Thyroid gland (tissue), 4 donors: ENCODE measurements around the gene SRF. TPM values are rescaled to one million over a fixed set of nuclear protein-coding genes. Genes with fewer than 3 reads are reported as not detected.

Experiments
- DNase-seq, 2 donors: peaks; one replicate each; pipeline ENCODE4 v3.0.0-alpha.2; 2019
- H3K27ac ChIP-seq, 3 donors: fragments of 200-600 bp; sonication (generic); 1 replicate in 2 of 3; 2 replicates in 1 of 3; pipeline ENCODE4 v1.5.1; 2016 to 2019; ENCODE audit warnings: mild to moderate bottlenecking in 1 of 3, moderate library complexity in 1 of 3
- H3K27me3 ChIP-seq: fragments of 200-600 bp; sonication (generic); one replicate; pipeline ENCODE4 v1.5.1; 2019
- H3K36me3 ChIP-seq, 2 donors: fragments of 200-600 bp; sonication (generic); one replicate each; pipeline ENCODE4 v1.5.1; 2016 to 2019
- H3K4me1 ChIP-seq, 2 donors: fragments of 200-600 bp; sonication (generic); one replicate each; pipeline ENCODE4 v1.5.1; 2017 to 2019
- H3K4me3 ChIP-seq, 3 donors: fragments of 200-600 bp; sonication (generic); replicated peaks in 1 of 3; 1 replicate in 2 of 3; 2 replicates in 1 of 3; pipeline ENCODE4 v1.5.1; 2016; ENCODE audit warnings: mild to moderate bottlenecking in 1 of 3
- H3K9me3 ChIP-seq: fragments of 200-600 bp; sonication (generic); one replicate; pipeline ENCODE4 v1.5.1; 2017
- POLR2A ChIP-seq, 2 donors: fragments of 450-650 bp; IDR thresholded peaks; one replicate each; pipeline ENCODE4 v1.6.1; 2017; ENCODE audit warnings: antibody characterized with exemption in 2 of 2, mild to moderate bottlenecking in 2 of 2, moderate library complexity in 1 of 2
- WGBS, 2 donors: methylation state at CpG; one replicate each; pipeline ENCODE4 v1.1.5; 2017; 5-methylcytosine and 5-hydroxymethylcytosine counted together
- intact Hi-C: fragments of 100-400 bp; cut with DNase I; formaldehyde crosslinking; loops from one replicate; pipeline ENCODE4 v1.15.1; 2023
- total RNA-seq, 4 donors: library from RNA; depleted of rRNA; stranded (reverse); fragments of >200 nt; gene quantifications; one replicate each; pipeline ENCODE4 v1.2.3, GENCODE V29; 2016
- TF ChIP-seq, protein P1 (sequence below), 6 experiments: fragments of 200-600 bp in 3 of 6; fragments of 450-650 bp in 3 of 6; sonication (generic) in 3 of 6; IDR thresholded peaks; one replicate each; pipeline ENCODE4 v1.5.1; 2016 to 2019; ENCODE audit warnings: antibody characterized with exemption in 6 of 6, mild to moderate bottlenecking in 2 of 6, inconsistent platforms in 1 of 6, moderate library complexity in 1 of 6

SRF gene
- total RNA-seq, 4 donors from 2014 or later = 21.5 to 34.1 (median 22.6) TPM

DNA sequence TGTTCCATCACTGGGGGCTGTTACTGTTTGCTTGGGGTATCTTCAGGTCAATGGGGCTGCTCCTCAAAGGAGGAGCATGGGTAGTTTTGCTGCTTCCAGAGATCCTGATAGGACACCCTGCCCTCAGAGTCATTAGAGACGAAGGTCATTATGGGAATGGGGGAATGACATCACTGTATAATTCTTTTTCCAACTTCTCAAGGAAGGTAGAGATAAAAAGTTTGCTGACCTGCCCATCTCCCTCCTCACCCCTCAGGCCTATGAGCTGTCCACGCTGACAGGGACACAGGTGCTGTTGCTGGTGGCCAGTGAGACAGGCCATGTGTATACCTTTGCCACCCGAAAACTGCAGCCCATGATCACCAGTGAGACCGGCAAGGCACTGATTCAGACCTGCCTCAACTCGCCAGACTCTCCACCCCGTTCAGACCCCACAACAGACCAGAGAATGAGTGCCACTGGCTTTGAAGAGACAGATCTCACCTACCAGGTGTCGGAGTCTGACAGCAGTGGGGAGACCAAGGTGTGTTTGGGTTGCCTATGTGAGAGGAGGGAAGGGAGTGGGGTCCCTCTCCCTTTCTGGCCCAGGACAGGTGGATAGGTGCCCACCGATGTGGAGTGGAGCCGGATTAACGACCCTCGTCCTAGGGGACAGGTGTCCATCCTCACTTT, 2.7 kb downstream of the SRF start:
- Histone ChIP-seq H3K9me3 (no peaks in the 10 kb centered on the region), H3K36me3 (peaks cover 24 to 26% of the 10 kb centered on the region in 2 donors), H3K4me3 (peak overlapping the region in 2 of 3 donors; percentile 22 to 30), H3K27me3 (no peaks in the 10 kb centered on the region), H3K27ac (peak overlapping the region; percentile 96 to 99 (median 98)), H3K4me1 (peaks cover 25 to 29% of the 10 kb centered on the region in 2 donors)
- peak in 1 of 2 donors; percentile 12 for DNase-seq
- WGBS, 2 donors = 58 to 63% methylated on average over 9 to 11 of the region's 11 CpGs
- TF ChIP-seq POLR2A (IDR thresholded peaks at IDR 0.05) = no peak
- TF ChIP-seq, protein P1, sequence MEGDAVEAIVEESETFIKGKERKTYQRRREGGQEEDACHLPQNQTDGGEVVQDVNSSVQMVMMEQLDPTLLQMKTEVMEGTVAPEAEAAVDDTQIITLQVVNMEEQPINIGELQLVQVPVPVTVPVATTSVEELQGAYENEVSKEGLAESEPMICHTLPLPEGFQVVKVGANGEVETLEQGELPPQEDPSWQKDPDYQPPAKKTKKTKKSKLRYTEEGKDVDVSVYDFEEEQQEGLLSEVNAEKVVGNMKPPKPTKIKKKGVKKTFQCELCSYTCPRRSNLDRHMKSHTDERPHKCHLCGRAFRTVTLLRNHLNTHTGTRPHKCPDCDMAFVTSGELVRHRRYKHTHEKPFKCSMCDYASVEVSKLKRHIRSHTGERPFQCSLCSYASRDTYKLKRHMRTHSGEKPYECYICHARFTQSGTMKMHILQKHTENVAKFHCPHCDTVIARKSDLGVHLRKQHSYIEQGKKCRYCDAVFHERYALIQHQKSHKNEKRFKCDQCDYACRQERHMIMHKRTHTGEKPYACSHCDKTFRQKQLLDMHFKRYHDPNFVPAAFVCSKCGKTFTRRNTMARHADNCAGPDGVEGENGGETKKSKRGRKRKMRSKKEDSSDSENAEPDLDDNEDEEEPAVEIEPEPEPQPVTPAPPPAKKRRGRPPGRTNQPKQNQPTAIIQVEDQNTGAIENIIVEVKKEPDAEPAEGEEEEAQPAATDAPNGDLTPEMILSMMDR (IDR thresholded peaks at IDR 0.05) = no peak
- intact Hi-C loops = no loop called here

DNA sequence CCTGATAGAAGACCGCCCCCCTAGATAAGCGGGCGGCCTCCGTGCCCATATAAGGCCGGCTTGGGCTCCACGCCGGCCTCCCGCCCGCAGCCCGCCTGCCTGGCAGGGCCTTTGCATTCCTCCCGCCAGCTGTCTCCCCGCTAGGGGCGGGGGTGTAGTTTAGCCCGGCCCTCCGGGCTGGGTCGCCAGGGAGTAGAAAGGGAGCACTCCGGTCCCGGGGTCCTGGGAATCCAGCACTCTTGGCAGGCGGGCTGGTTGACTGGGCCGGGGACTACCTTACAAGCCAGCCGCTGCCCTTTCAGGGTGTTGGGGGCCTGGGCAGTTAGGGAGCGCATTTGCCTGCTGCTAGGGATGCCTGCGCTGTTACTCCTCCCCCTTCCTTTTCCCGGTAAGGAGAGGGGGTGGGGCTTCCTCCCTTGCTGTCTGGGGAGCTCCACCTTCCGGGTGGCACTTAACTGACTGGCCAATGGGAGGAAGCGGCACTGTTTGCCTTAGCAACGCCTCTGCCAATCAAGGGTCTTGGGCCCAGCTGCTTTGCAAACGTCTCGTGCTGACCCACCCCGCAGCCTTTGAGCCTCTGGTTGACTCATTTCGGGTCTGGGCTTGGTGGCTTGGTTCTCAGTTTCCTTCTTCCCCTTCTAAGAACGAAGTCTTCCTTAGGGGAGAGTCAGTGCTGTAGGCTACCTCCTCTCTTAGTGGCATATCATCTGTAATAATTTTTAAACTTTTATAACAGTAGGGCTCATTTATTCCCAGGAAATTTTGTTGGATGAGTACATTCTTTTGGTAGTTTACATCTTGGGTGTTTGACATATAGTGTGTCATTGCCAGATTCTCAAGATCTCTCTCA, 3.4 kb downstream of the SRF start:
- intact Hi-C loops = no loop called here
- 1% methylated on average over 14 to 24 of the region's 32 CpGs for WGBS, 2 donors
- no peaks in the 10 kb centered on the region for H3K9me3 ChIP-seq
- peak overlapping the region; percentile 96 to 99 (median 98) for H3K27ac ChIP-seq
- DNase-seq = peak; percentile 98 to 99
- H3K4me1 ChIP-seq = peaks cover 25 to 29% of the 10 kb centered on the region in 2 donors
- no peaks in the 10 kb centered on the region for H3K27me3 ChIP-seq
- H3K4me3 ChIP-seq = peak overlapping the region in 2 of 3 donors; percentile 22 to 30
- peak; percentile 79 to 96 for TF ChIP-seq POLR2A (IDR thresholded peaks at IDR 0.05)
- TF ChIP-seq, protein P1 (IDR thresholded peaks at IDR 0.05) = peak in 3 of 6 experiments; percentile 10 to 39 (median 23)
- peaks cover 32 to 33% of the 10 kb centered on the region in 2 donors for H3K36me3 ChIP-seq

- TF ChIP-seq, protein P1 (IDR thresholded peaks at IDR 0.05) = no peak
- no peak for TF ChIP-seq POLR2A (IDR thresholded peaks at IDR 0.05)
- peaks cover 36 to 39% of the 10 kb centered on the region in 2 donors for H3K36me3 ChIP-seq
Observed at GRCh38 chr6:43175676-43176422, 4.8 kb downstream of the SRF start.

DNA sequence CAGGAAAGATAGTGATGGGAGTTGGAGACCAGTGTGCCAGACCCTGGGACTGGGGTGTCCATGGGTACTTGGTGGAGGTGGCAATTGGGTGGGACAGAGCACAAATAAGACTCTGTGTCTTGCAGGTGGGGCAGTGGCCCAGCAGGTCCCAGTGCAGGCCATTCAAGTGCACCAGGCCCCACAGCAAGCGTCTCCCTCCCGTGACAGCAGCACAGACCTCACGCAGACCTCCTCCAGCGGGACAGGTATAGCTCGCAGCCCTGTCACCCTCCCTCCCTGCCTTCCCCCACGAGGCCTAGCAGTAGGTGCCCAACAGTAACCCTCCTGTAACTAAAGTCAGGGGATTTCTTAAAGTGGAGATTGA, 5.3 kb downstream of the SRF start:
- peaks cover 36 to 39% of the 10 kb centered on the region in 2 donors for H3K36me3 ChIP-seq

More at GRCh38 chr6:43175676-43176422, 4.8 kb downstream of the SRF start:
- DNase-seq = no peak
- Histone ChIP-seq H3K27me3 (no peaks in the 10 kb centered on the region), H3K4me3 (no peak overlapping the region), H3K4me1 (peaks cover 22 to 29% of the 10 kb centered on the region in 2 donors), H3K9me3 (no peaks in the 10 kb centered on the region), H3K27ac (peak overlapping the region in 1 of 3 donors; percentile 99)
- WGBS, 2 donors = 95 to 97% methylated on average over 8 to 11 of the region's 11 CpGs
- intact Hi-C loops = no loop called here

More for the DNA sequence above, 5.3 kb downstream of the SRF start:
- intact Hi-C loops = no loop called here
- H3K27me3 ChIP-seq = no peaks in the 10 kb centered on the region
- H3K4me3 ChIP-seq = no peak overlapping the region
- H3K27ac ChIP-seq = peak overlapping the region in 1 of 3 donors; percentile 10
- TF ChIP-seq, protein P1 (IDR thresholded peaks at IDR 0.05) = no peak
- TF ChIP-seq POLR2A (IDR thresholded peaks at IDR 0.05) = no peak
- no peaks in the 10 kb centered on the region for H3K9me3 ChIP-seq
- 92 to 100% methylated on average over 6 of the region's 6 CpGs for WGBS, 2 donors
- no peak for DNase-seq
- peaks cover 25 to 31% of the 10 kb centered on the region in 2 donors for H3K4me1 ChIP-seq
